Fibroblast of pulmonary artery (primary cell): ENCODE data around the gene KPNA5.

Experiments
- DNase-seq: peaks from one replicate; pipeline ENCODE4 v3.0.0-alpha.2; 2010; ENCODE audit warnings: low read depth
- H3K4me3 ChIP-seq: replicated peaks from 2 replicates; pipeline ENCODE4 v1.5.1; 2011; ENCODE audit warnings: low read depth, mild to moderate bottlenecking, control low read depth, low read length, moderate library complexity
- TF ChIP-seq, protein P1 (sequence below): IDR thresholded peaks from 2 replicates; pipeline ENCODE4 v1.5.1; 2011; ENCODE audit warnings: mild to moderate bottlenecking, control low read depth, low read length, inconsistent platforms; ENCODE audit errors: missing control alignments

The KPNA5 gene

GRCh38 chr6:116763906-116764628 lies 83.1 kb downstream of the KPNA5 start:
- H3K4me3 ChIP-seq = no peak overlapping the region
- no peak for DNase-seq
- TF ChIP-seq, protein P1, sequence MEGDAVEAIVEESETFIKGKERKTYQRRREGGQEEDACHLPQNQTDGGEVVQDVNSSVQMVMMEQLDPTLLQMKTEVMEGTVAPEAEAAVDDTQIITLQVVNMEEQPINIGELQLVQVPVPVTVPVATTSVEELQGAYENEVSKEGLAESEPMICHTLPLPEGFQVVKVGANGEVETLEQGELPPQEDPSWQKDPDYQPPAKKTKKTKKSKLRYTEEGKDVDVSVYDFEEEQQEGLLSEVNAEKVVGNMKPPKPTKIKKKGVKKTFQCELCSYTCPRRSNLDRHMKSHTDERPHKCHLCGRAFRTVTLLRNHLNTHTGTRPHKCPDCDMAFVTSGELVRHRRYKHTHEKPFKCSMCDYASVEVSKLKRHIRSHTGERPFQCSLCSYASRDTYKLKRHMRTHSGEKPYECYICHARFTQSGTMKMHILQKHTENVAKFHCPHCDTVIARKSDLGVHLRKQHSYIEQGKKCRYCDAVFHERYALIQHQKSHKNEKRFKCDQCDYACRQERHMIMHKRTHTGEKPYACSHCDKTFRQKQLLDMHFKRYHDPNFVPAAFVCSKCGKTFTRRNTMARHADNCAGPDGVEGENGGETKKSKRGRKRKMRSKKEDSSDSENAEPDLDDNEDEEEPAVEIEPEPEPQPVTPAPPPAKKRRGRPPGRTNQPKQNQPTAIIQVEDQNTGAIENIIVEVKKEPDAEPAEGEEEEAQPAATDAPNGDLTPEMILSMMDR = no peak

DNA sequence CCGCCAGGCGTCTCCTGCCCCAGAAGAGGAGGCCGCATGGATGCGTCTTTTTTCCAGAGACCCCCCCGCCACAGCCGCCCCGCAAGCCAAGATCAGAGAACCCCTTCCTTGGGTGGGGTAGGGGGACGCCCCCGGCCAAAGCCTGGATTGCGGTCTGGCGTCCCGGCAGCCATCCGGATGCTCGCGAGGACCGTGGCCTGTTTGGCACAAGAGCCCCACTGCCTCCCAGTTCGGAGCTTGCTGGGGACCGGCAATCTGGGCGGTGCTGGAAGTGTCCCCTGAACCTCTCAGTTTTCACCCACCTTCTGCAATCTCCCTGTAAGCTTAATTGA lies 83.6 kb downstream of the KPNA5 start:
- DNase-seq = no peak
- H3K4me3 ChIP-seq = peak overlapping the region; percentile 56
- TF ChIP-seq, protein P1 = no peak

GRCh38 chr6:116764961-116765841 lies 84.2 kb downstream of the KPNA5 start, which contains the start of gene FAM162B:
TSS of gene FAM162B (minus strand) at chr6:116765719. CDS start at chr6:116765576, 143 bp downstream.
- peak; percentile 16 for DNase-seq
- TF ChIP-seq, protein P1 = no peak
- peak within 1 kb of the TSS; percentile 56 for H3K4me3 ChIP-seq

DNA sequence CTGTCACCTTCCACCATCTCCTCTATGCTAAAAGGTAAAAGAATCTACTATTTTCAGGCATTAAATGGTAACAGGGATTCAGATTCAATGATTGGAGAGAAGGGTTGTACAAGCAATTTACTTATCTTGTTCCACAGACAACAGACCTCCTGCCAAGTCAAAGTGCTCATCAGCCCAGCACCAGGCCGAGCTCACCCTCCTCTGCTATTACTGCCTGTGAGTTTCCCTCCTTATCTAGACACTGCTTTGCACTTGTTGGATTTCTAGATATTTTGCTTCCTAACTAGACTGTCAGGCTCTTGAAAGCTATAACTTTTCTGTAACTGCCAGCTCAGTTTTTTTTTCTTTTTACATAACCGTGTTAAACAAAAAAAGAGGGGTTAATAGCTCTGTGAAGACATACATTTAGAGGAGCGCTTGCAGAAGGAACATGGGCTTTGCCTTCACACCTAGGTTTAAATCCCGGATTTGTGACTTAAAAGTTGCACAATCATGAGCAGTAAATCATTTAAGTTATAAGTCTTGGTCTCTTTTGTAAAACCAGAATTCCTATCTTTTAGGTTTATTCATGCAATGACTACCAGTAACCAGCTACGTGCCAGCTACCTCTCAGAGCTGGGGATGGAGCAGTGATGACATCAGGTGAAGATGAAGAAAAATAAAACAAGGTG lies 85.6 kb downstream of the KPNA5 start:
- DNase-seq = no peak
- TF ChIP-seq, protein P1 = no peak
- no peak overlapping the region for H3K4me3 ChIP-seq

GRCh38 chr6:116767715-116768114 lies 86.7 kb downstream of the KPNA5 start:
- H3K4me3 ChIP-seq = no peak overlapping the region
- TF ChIP-seq, protein P1 = no peak
- no peak for DNase-seq

GRCh38 chr6:116772450-116772849 lies 91.4 kb downstream of the KPNA5 start:
- no peak for DNase-seq
- no peak overlapping the region for H3K4me3 ChIP-seq
- TF ChIP-seq, protein P1 = no peak
